GM18508 (cell line): ENCODE data around the gene TMEM219.

Source experiments
- ATAC-seq: cut with Tn5 transposase; IDR thresholded peaks from one replicate; pipeline ENCODE4 v1.9.1; 2021; ENCODE audit warnings: moderate number of reproducible peaks; ENCODE audit not compliant: insufficient read depth, unreplicated experiment

Gene TMEM219

DNA sequence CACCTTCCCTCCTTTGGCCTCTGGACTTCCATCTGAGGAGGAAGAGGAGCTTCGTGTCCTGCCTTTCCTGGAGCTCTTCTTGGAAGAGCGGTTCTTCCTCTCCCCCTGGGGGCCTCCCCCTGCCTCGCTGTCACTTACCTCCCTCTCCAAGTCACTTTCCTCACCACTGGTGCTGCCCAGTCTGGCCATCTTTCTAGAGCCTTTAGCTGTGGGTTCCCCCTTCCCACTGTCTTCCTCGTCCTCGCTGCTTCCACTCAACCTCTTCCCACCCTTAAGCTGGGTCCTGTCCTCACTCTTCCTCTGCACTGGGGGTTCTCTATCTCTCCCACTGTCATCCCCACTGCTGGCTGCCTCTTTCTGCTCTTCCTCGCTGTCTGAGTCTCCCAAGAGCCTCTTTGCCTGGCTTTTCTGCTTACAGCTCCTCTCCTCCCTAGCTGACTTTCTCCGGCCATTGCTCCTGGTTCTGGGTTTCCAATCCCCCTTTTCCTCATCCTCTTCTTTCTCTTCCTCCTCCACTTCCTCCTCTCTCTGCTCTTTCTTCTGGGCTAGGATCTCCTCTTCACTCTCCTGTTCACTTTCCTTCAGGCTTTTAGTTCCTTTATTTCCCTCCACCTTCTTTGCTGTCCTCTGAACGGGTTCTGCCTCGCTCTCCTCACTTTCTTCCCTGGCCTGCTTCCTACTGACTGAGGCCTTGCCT, 32.2 kb downstream of the TMEM219 start:
- ATAC-seq, result no peak

- no peak for ATAC-seq
Measured at GRCh38 chr16:29994600-29995323, 32.9 kb downstream of the TMEM219 start.

GRCh38 chr16:29995324-29995910, 33.5 kb downstream of the TMEM219 start, which contains the start of gene HIRIP3:
Gene HIRIP3 (minus strand): TSS chr16:29995617. CDS start chr16:29995605, 12 bp downstream.
- peak; percentile 20 for ATAC-seq

- ATAC-seq, result peak; percentile 62
Measured at GRCh38 chr16:29995911-29996765, 34.3 kb downstream of the TMEM219 start, which contains the start of gene INO80E. Gene INO80E (plus strand): TSS chr16:29996241. CDS start chr16:29996311, 70 bp downstream.

DNA sequence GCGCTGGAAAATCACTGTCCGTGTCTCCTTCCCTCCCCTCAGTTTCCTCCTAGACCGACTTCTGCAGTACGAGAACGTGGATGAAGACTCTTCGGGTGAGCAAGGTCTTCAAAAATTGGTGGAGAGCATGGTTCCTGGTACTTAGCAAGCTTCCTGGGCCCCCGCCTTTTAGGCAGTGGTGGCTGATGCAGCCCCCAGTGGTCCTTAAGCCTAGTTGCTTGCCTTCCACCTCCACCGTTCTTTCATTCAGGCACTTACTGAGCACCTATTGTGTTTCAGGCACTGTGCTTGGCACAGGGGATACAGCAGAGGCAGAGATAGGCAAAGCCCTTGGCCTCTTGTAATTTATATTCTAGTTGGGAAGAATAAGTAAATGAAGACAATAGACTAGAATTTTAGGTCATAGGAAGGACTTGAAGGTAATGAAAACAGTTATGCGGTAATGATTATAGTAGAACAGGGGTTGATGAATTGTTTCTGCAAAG, 34.9 kb downstream of the TMEM219 start:
- ATAC-seq, result no peak

DNA sequence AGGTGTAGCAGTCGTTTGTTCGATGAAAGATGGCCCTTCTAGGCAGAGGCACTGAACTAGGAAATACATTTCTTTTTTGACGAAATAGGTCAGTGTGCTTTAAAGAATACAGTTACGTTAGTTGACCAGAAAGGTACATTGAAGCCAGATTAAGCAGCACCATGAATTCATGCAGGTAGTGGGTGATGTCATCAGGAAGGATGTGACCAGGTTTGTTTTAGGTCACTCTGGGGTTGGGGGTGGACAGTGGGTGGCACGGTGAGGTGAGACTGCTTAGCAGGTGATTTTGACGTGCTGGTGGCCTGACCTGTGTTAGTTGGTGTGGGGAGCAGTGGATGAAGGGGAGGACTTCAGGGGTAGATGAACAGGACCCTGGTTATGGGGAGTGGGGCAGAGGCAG, 37.7 kb downstream of the TMEM219 start:
- ATAC-seq, result no peak

GRCh38 chr16:30000735-30001631, 39.1 kb downstream of the TMEM219 start:
- ATAC-seq, result no peak

DNA sequence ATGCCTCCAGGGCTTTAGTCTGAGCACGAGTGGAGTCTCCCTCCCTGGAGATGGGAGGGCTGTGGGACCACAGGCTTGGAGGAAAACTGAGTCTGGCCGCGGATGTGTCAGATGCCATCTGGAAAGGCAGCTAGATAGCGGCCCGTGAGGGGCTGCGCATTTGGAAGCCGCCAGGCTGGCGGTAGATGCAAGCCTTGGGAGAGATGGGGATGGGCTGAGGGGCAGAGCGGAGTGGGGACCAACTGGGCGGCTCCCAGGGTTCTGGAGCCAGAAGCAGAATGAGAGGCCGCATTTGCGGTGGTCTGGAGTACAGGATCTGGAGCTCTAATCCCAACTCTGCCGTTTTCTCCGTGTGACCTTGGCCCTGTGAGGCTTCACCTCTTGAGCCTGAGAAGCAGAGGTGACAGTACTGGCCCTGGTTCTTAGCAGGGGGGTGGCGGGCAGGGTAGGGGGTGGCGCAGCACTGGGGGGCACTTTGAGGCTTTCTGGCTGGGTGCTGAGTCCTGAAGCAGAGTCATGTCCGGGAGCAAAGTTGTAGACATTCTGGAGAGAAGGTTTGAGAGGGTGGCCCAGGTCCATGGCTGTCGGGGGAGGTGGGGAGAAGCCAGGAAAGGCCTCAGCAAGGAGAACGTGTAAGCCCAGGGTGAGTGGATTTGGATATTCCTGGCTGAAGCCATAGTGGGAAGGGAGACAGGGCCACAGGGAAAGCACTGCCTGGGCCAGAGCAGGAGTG, 40.9 kb downstream of the TMEM219 start:
- no peak for ATAC-seq

GRCh38 chr16:30003670-30004423, 42.0 kb downstream of the TMEM219 start:
- no peak for ATAC-seq

- no peak for ATAC-seq
Measured at GRCh38 chr16:30004424-30004776, 42.5 kb downstream of the TMEM219 start.

DNA sequence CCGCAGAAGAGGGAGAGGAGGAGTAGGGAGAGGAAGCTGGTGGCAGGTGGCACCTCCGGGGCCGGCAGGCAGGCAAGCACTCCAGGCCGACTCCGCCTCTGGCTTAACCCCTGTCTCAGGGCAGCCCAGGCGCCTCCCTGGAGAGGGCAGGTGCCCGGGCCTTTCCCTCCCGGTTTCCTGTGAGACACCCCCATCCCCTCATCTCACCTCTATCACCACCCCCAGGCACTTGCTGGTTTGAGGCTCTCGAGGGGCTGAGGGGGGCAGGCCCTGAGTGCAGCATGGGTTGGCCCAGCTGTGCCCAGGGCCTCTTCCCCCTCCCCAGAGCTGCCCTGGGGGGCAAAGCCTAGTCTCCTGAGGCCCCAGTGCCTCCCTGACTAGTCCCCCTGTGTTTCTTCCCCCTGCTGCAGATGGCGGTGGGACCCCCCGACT, 42.9 kb downstream of the TMEM219 start:
- ATAC-seq, result no peak

GRCh38 chr16:30005341-30006094, 43.6 kb downstream of the TMEM219 start:
- no peak for ATAC-seq

- ATAC-seq, result no peak
Measured at GRCh38 chr16:30006095-30006473, 44.2 kb downstream of the TMEM219 start.

- no peak for ATAC-seq
Measured at GRCh38 chr16:30006659-30007377, 44.9 kb downstream of the TMEM219 start.

DNA sequence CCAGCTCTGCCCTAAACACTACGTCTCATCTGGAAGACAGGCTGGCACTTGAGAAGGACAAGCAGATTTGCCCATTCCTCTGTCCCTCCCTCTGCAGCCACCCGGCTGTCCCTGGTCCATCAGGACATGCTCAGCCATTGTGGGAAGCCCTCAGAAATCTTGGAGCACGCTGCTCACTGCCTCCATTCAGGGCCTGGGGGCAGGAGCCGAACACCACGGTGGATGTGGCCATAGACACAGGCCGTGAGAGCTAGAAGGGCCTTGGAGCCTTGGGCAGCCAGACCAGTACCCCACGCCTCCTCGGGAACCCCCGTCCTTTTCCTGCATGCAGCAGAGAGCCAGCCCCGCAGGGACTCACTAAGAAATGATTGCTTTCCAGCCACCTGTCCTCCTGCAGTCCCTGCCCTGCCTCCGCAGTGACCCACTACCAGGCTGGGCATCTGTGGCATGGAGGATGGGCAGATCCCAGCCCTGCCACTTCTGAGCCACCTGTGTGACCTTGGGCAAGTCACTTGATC, 45.6 kb downstream of the TMEM219 start:
- ATAC-seq, result no peak

- ATAC-seq, result no peak
Measured at GRCh38 chr16:30009085-30009862, 47.4 kb downstream of the TMEM219 start.
